Measurements from ENCODE around the gene CRISPLD2.

The CRISPLD2 gene

DNA sequence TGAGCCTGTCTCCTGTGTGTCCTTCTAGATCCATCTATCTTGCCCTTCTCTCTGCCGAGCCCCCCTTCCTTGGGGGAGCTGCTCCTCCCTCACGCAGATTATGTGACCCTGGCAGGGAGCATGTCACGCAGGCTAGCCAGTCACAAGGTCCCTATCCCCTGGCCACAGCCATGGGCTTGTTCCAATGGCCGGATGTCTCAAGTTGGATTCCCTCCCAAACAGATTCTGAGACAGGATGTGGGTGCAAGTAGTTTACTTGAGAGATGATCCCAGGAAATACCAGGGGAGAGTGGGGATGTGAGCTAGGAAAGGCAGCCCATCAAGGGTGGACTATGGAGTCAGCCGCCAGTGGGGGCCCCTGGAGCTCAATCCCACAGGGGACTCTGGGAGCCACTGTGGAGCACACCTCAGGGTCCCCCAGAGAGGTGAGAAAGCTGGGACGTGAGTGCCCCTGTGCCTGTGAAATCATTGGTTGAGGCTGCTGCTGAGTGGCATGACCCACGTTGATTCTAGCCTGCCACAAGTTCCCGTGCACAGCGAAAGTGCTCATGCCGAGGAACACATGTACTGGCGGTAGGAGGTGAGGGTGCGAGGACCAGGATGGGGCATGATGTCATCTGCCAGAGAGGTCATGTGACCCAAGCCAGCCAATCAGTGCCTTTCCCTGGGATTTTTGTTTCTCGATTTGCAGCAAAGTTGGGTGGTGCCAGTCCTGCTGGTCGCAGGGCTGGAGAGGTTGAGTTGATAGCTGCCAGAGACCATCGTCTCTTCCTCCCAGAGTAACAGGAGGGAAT, 6.4 kb upstream of the CRISPLD2 start:
- H3K9me3 ChIP-seq (ENCODE audit: control insufficient read depth, low read length), result no peaks in the 10 kb centered on the region
- WGBS, 2 experiments, result 79 to 81% methylated on average over 15 of the region's 15 CpGs
- no peak overlapping the region for H3K4me3 ChIP-seq (ENCODE audit: insufficient read depth, low read depth, low read length)
- H3K36me3 ChIP-seq (ENCODE audit: control insufficient read depth, insufficient read depth, low read length), result no peaks in the 10 kb centered on the region
- no peak overlapping the region for H3K27ac ChIP-seq (ENCODE audit: insufficient read depth, low read depth, low read length, poor library complexity, severe bottlenecking)
- H3K4me1 ChIP-seq (ENCODE audit: control insufficient read depth, insufficient read depth, low read length), result no peaks in the 10 kb centered on the region
- peaks cover 6% of the 10 kb centered on the region for H3K27me3 ChIP-seq (ENCODE audit: control insufficient read depth, insufficient read depth, low read length, poor library complexity, severe bottlenecking)

DNA sequence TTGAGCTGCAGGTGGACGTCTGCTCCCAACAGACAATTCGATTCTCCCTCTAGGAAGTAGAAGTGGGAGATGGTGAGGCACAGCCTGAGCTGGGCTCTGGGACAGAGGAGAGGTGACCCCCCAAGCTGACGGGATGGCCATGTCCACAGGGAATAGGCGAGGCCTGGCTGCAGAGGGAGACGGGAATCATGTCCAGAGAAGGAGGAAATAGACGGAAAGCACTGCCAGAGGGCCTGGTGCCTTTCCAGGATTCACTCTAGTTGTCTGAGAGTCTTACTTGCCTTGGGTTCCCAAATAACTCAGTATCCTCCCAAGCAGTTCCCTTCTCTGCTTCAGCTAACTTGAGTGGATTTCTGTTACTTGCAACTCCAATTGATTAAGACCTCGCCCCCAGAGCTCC, 4.3 kb upstream of the CRISPLD2 start:
- H3K27me3 ChIP-seq (ENCODE audit: control insufficient read depth, insufficient read depth, low read length, poor library complexity, severe bottlenecking), result peaks cover 27% of the 10 kb centered on the region
- no peaks in the 10 kb centered on the region for H3K9me3 ChIP-seq (ENCODE audit: control insufficient read depth, low read length)
- H3K36me3 ChIP-seq (ENCODE audit: control insufficient read depth, insufficient read depth, low read length), result no peaks in the 10 kb centered on the region
- H3K4me1 ChIP-seq (ENCODE audit: control insufficient read depth, insufficient read depth, low read length), result no peaks in the 10 kb centered on the region
- 77 to 79% methylated on average over 7 of the region's 7 CpGs for WGBS, 2 experiments
- H3K27ac ChIP-seq (ENCODE audit: insufficient read depth, low read depth, low read length, poor library complexity, severe bottlenecking), result no peak overlapping the region
- H3K4me3 ChIP-seq (ENCODE audit: insufficient read depth, low read depth, low read length), result no peak overlapping the region

DNA sequence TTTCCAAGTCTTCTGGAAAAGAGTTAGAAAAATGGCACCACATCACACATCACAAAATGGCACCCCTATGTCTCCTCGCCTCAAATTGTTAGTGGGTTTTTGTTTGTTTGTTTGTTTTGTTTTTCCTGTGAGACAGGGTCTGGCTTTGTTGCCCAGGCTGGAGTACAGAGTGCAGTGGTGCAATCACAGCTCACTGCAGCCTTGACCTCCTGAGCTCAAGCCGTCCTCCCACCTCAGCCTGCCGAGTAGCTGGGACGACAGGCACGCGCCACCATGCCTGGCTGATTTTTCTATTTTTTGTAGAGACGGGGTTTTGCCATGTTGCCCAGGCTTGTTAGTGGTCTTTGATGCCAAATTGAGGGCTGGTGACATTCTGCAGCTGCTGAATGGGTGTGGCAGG, 3.8 kb upstream of the CRISPLD2 start:
- Histone ChIP-seq H3K27ac (ENCODE audit: insufficient read depth, low read depth, low read length, poor library complexity, severe bottlenecking) (no peak overlapping the region), H3K36me3 (ENCODE audit: control insufficient read depth, insufficient read depth, low read length) (no peaks in the 10 kb centered on the region), H3K4me3 (ENCODE audit: insufficient read depth, low read depth, low read length) (no peak overlapping the region), H3K27me3 (ENCODE audit: control insufficient read depth, insufficient read depth, low read length, poor library complexity, severe bottlenecking) (peaks cover 33% of the 10 kb centered on the region), H3K9me3 (ENCODE audit: control insufficient read depth, low read length) (no peaks in the 10 kb centered on the region), H3K4me1 (ENCODE audit: control insufficient read depth, insufficient read depth, low read length) (no peaks in the 10 kb centered on the region)
- WGBS, 2 experiments, result 90 to 93% methylated on average over 7 of the region's 7 CpGs

DNA sequence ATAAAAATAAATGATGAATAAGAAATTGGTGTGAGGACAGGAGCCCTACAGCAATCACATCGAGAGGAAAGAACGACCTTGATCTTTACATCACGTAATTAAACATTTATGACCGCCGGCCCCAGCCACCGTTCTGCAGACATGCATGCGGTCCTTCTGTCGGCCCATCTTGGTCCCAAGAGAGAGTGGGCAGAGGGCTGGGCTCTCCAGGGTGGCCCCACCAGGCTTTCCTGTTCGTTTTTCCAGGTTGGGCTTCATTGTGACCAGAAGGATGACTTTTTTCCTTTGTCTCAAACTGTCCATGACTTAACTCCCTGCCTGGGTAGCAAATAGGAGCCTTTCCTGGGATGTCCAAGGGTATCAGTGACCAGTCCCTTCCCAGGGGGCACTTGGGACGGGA, 3.3 kb upstream of the CRISPLD2 start:
- Histone ChIP-seq H3K27ac (ENCODE audit: insufficient read depth, low read depth, low read length, poor library complexity, severe bottlenecking) (no peak overlapping the region), H3K9me3 (ENCODE audit: control insufficient read depth, low read length) (no peaks in the 10 kb centered on the region), H3K27me3 (ENCODE audit: control insufficient read depth, insufficient read depth, low read length, poor library complexity, severe bottlenecking) (peaks cover 38% of the 10 kb centered on the region), H3K36me3 (ENCODE audit: control insufficient read depth, insufficient read depth, low read length) (no peaks in the 10 kb centered on the region), H3K4me3 (ENCODE audit: insufficient read depth, low read depth, low read length) (no peak overlapping the region), H3K4me1 (ENCODE audit: control insufficient read depth, insufficient read depth, low read length) (no peaks in the 10 kb centered on the region)
- 89% methylated on average over 10 of the region's 10 CpGs for WGBS, 2 experiments

DNA sequence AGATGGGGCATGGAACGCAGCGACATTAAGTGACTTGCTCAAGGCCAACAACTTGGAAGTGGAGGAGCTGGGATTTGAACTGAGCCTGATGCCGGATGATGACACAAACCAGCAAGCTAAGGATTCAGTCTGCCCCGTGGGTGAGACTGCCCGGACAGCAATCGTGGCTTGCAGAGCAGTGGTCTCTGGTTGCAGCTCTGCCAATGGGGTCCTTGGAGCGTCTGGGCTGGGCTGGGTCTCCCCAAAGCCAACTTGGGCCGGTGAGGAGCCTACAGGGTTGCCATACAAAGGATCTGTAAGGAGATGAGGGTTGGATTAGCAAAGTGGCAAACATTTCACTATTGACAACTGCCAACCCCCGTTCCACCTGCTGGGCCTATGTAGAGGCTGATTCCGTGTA, 2.6 kb upstream of the CRISPLD2 start:
- Histone ChIP-seq H3K27me3 (ENCODE audit: control insufficient read depth, insufficient read depth, low read length, poor library complexity, severe bottlenecking) (peaks cover 45% of the 10 kb centered on the region), H3K36me3 (ENCODE audit: control insufficient read depth, insufficient read depth, low read length) (no peaks in the 10 kb centered on the region), H3K4me3 (ENCODE audit: insufficient read depth, low read depth, low read length) (no peak overlapping the region), H3K27ac (ENCODE audit: insufficient read depth, low read depth, low read length, poor library complexity, severe bottlenecking) (no peak overlapping the region), H3K4me1 (ENCODE audit: control insufficient read depth, insufficient read depth, low read length) (no peaks in the 10 kb centered on the region), H3K9me3 (ENCODE audit: control insufficient read depth, low read length) (no peaks in the 10 kb centered on the region)
- WGBS, 2 experiments, result 85 to 87% methylated on average over 10 of the region's 10 CpGs

DNA sequence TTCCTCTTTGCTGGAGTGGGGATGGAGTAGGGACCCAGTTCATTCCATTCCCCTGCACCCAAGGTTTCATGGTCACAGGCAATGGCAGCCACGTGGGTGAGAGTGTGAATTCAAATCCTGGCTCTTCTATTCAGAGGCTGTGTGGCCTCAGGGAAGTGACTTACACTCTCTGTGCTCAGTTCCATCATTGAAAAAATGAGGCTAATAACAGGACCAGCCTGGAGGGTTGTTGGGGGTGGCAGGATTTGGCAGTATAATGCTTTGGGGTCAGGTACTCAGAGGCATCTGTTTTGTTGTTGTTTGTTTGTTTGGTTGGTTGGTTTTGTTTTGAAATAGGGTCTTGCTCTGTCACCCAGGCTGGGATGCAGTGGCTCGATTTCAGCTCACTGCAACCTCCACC, 2.2 kb upstream of the CRISPLD2 start:
- Histone ChIP-seq H3K9me3 (ENCODE audit: control insufficient read depth, low read length) (no peaks in the 10 kb centered on the region), H3K27ac (ENCODE audit: insufficient read depth, low read depth, low read length, poor library complexity, severe bottlenecking) (no peak overlapping the region), H3K27me3 (ENCODE audit: control insufficient read depth, insufficient read depth, low read length, poor library complexity, severe bottlenecking) (peaks cover 49% of the 10 kb centered on the region), H3K36me3 (ENCODE audit: control insufficient read depth, insufficient read depth, low read length) (no peaks in the 10 kb centered on the region), H3K4me3 (ENCODE audit: insufficient read depth, low read depth, low read length) (no peak overlapping the region), H3K4me1 (ENCODE audit: control insufficient read depth, insufficient read depth, low read length) (no peaks in the 10 kb centered on the region)
- WGBS, 2 experiments, result 63 to 71% methylated on average over 2 of the region's 2 CpGs

DNA sequence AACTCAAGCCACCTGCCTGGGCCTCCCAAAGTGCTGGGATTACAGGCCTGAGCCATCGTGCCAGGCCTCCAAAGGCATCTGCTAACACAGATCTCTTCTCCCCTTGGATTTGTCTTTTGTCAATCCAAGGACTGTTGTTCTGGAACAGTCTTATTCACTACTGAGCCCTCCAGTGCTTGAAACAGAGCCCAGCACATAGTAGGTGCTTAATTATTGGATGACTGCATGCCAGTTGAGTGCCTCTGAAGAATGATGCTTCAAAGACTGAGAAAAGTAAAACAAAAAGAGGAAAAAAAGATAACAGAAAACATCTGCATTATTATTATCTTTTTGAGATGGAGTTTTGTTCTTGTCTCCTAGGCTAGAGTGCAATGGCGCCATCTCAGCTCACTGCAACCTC, 1.7 kb upstream of the CRISPLD2 start:
- no peaks in the 10 kb centered on the region for H3K36me3 ChIP-seq (ENCODE audit: control insufficient read depth, insufficient read depth, low read length)
- H3K9me3 ChIP-seq (ENCODE audit: control insufficient read depth, low read length), result no peaks in the 10 kb centered on the region
- no peaks in the 10 kb centered on the region for H3K4me1 ChIP-seq (ENCODE audit: control insufficient read depth, insufficient read depth, low read length)
- H3K27me3 ChIP-seq (ENCODE audit: control insufficient read depth, insufficient read depth, low read length, poor library complexity, severe bottlenecking), result peaks cover 49% of the 10 kb centered on the region
- no peak overlapping the region for H3K4me3 ChIP-seq (ENCODE audit: insufficient read depth, low read depth, low read length)
- 88 to 90% methylated on average over 2 of the region's 2 CpGs for WGBS, 2 experiments
- H3K27ac ChIP-seq (ENCODE audit: insufficient read depth, low read depth, low read length, poor library complexity, severe bottlenecking), result no peak overlapping the region

DNA sequence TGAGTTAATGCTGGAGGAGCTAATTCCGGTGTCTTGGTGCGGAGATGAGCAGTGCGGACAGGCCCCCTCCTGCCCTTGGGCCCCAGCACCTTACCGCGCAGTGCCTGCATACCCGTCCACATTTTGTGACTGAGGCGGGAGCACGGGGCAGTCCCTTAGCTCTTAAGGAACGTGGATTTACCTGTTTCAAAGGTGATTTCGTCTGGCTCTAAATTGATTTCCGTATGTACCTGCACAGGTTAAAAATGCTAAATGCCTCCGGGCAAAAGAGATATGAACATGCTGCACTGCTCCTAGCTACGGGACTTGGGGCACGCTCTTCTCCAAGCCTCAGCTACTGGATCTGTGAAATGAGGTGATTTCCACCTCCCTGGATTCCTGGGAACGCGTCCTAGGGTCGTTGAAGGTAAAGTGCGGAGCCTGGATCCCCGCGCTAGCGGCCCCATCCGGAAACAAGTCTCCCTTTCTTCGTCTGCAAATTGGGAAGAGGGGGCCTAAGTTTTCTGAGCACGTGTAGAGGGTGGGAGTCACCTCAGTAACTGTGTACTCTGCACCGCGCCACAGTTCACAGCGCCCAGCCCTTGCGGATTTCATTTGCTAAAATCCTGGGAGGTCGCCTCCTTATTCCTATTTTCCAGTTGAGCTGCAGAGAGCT, 669 bp upstream of the CRISPLD2 start:
- H3K4me1 ChIP-seq (ENCODE audit: control insufficient read depth, insufficient read depth, low read length), result no peaks in the 10 kb centered on the region
- 54% methylated on average over 29 of the region's 29 CpGs for WGBS, 2 experiments
- no peak overlapping the region for H3K27ac ChIP-seq (ENCODE audit: insufficient read depth, low read depth, low read length, poor library complexity, severe bottlenecking)
- peaks cover 49% of the 10 kb centered on the region for H3K27me3 ChIP-seq (ENCODE audit: control insufficient read depth, insufficient read depth, low read length, poor library complexity, severe bottlenecking)
- no peaks in the 10 kb centered on the region for H3K9me3 ChIP-seq (ENCODE audit: control insufficient read depth, low read length)
- H3K4me3 ChIP-seq (ENCODE audit: insufficient read depth, low read depth, low read length), result no peak overlapping the region
- H3K36me3 ChIP-seq (ENCODE audit: control insufficient read depth, insufficient read depth, low read length), result no peaks in the 10 kb centered on the region

DNA sequence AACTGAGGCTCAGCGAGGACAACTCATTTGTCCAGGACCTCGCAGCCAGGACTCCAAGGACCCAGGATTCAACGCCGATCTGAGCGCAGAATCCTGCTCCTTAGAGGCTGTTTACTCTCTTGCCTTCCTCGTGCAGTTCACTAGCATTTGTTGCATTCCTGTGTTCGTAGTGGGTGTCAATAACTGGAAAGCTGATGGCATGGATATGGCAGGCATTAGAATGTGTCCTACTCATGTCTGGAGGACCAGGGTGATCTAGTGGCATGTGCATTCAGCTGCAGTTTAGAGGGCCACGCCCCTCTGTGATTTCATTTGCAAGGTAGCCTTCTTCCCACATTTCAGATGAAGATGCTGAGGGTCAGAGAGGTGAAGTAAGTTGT, 510 bp downstream of the CRISPLD2 start:
- Histone ChIP-seq H3K27me3 (ENCODE audit: control insufficient read depth, insufficient read depth, low read length, poor library complexity, severe bottlenecking) (peaks cover 49% of the 10 kb centered on the region), H3K27ac (ENCODE audit: insufficient read depth, low read depth, low read length, poor library complexity, severe bottlenecking) (no peak overlapping the region), H3K4me3 (ENCODE audit: insufficient read depth, low read depth, low read length) (peak overlapping the region; percentile 33)

DNA sequence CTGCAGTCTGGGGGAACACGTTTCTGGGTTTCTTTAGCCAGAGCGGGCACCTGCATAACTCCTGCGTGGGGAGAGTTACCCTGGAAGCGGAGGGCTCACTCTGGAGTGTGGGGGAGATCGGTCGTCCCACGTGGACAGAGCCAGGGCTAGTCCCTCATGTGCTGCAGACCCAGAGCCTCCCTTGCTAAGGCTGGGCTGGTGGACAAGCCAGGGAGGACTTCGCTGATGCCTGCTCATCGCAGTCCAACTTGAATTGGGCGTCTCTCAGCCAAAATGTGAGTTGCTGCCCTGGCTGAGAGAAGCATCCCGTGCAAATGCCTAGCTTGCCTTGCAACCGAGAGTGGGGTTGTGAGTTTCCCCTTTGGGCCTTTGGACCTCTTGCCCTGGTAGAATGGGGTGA, 986 bp downstream of the CRISPLD2 start:
- H3K9me3 ChIP-seq (ENCODE audit: control insufficient read depth, low read length), result no peaks in the 10 kb centered on the region
- H3K36me3 ChIP-seq (ENCODE audit: control insufficient read depth, insufficient read depth, low read length), result no peaks in the 10 kb centered on the region
- H3K4me1 ChIP-seq (ENCODE audit: control insufficient read depth, insufficient read depth, low read length), result no peaks in the 10 kb centered on the region
- peaks cover 49% of the 10 kb centered on the region for H3K27me3 ChIP-seq (ENCODE audit: control insufficient read depth, insufficient read depth, low read length, poor library complexity, severe bottlenecking)
- 85% methylated on average over 12 of the region's 12 CpGs for WGBS, 2 experiments
- H3K4me3 ChIP-seq (ENCODE audit: insufficient read depth, low read depth, low read length), result no peak overlapping the region
- H3K27ac ChIP-seq (ENCODE audit: insufficient read depth, low read depth, low read length, poor library complexity, severe bottlenecking), result no peak overlapping the region

More for the DNA sequence above, 510 bp downstream of the CRISPLD2 start:
- 66 to 69% methylated on average over 8 of the region's 8 CpGs for WGBS, 2 experiments
- no peaks in the 10 kb centered on the region for H3K9me3 ChIP-seq (ENCODE audit: control insufficient read depth, low read length)
- H3K4me1 ChIP-seq (ENCODE audit: control insufficient read depth, insufficient read depth, low read length), result no peaks in the 10 kb centered on the region
- H3K36me3 ChIP-seq (ENCODE audit: control insufficient read depth, insufficient read depth, low read length), result no peaks in the 10 kb centered on the region
